Activated naive CD4-positive, alpha-beta T cell treated with anti-CD3 and anti-CD28 coated beads, Interleukin-2, amount 50 U/mL, for 24 hours (primary cell): ENCODE data around the gene CST3.

ENCODE experiments used
- H3K27ac Mint-ChIP-seq: one replicate; pipeline ENCODE4 v1.8.0; 2021; ENCODE audit warnings: mild to moderate bottlenecking, mixed read lengths
- H3K27me3 Mint-ChIP-seq: one replicate; pipeline ENCODE4 v1.8.0; 2021; ENCODE audit warnings: mixed read lengths
- H3K36me3 Mint-ChIP-seq: one replicate; pipeline ENCODE4 v1.8.0; 2021; ENCODE audit warnings: mixed read lengths
- H3K4me1 Mint-ChIP-seq: one replicate; pipeline ENCODE4 v1.8.0; 2021; ENCODE audit warnings: mixed read lengths
- H3K4me3 Mint-ChIP-seq: one replicate; pipeline ENCODE4 v1.8.0; 2021; ENCODE audit warnings: mild to moderate bottlenecking, mixed read lengths
- H3K9me3 Mint-ChIP-seq: one replicate; pipeline ENCODE4 v1.8.0; 2021; ENCODE audit warnings: mixed read lengths

The CST3 gene

DNA sequence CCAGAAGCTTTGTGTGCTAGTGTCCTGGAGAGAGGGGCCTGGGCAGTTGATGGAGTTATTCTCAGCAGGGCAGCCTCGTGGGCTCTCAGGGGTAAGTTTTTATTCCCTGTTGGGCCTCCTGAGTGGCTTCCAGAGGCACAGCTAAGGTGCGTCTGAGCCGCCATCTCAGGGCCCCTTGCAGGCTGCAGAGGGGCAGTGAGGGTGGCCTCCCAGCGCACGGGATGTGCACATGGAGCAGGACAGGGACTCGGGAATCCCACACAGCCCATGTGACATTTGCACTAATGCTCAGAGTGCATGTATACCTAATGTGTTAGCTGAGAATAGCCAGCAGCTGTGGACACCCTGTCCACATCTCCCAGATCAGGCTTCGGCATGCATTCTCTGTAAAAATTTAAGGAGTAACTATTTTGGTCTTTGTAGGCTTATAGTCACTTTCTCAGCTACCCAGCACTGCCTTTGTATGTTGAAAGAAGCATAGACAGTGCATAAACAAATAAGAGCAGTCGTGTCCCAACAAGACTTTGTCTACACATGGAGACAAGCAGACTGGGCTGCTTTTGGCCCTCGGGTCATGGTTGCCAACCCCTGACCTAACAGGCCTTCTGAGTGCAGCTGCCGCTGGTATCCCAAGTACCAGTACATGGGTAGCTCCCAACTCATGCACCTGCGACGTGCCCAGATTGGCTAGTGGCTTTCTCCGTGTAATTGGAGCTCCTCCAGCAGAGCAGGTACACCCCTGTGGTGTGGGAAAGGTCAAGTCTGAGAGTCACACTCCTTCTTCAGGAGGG is 50.8 kb downstream of the CST3 start:
- Mint-ChIP-seq H3K36me3 (peaks cover 1% of the 10 kb centered on the region), H3K4me3 (no peak overlapping the region), H3K27ac (no peak overlapping the region), H3K27me3 (peaks cover 12% of the 10 kb centered on the region), H3K4me1 (no peaks in the 10 kb centered on the region), H3K9me3 (no peaks in the 10 kb centered on the region)

DNA sequence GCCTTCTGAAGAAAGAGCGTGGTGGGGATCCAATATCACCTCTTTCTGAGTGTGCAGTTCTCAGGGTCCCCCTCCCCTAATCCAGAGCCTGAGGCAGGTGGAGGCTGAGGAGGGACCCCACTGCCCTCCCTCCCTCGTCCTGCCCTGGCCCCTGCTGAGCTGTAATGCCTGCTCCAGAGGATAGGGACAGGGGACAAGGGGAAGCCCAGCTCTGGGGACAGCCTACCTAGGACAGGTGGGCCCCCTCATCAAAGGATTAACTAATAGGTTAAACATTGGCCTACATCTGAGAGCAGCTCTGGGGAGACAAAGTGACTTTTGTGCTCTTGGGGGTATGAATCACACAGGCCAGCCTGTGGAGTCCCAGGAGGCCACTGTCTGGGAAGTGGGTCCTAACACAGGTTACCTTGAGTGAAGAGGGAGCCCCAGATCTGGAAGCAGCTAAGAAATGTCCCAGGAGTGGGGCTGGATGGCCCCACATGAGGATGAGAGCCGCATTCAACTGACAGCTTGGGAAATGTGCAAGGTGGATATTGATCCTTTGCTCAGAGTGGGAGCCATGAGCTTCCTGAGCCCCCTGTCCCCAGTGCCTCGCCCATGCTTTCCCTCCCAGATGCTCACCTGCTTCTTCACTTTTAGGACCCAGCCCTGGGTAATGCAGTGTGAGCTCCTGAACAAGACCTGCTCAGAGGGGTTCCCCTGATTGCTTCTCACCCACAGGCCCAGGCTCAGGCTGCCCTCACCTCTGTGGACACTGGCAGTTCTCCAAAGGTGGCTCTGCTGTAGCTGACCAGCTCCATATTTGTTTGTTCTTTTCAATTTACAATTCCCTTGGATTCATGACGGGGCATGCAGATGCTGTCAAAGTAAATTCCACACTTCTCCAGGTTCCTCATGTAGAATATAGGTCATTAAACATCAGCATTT is 51.7 kb downstream of the CST3 start:
- H3K4me3 Mint-ChIP-seq = no peak overlapping the region
- peaks cover 3% of the 10 kb centered on the region for H3K9me3 Mint-ChIP-seq
- H3K36me3 Mint-ChIP-seq = peaks cover 1% of the 10 kb centered on the region
- no peak overlapping the region for H3K27ac Mint-ChIP-seq
- H3K27me3 Mint-ChIP-seq = peaks cover 13% of the 10 kb centered on the region
- H3K4me1 Mint-ChIP-seq = no peaks in the 10 kb centered on the region

DNA sequence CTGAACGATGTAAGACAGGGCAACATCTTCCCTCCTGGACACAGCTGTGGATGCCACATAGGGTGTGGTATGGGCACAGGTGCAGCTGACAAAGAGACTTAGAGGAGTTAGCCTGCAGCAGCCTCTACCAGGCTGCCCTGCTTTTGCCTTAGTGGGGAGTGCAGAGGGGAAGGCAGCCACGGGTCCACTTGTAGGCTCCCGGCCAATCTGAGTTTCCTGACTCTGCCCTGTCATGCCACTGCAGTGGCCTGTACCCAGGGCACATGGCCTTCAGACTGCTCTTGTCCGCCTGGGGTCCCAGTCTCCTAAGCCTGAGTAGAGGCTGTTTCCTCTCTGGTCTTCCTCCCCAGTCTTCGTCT is 52.3 kb downstream of the CST3 start:
- no peaks in the 10 kb centered on the region for H3K4me1 Mint-ChIP-seq
- peaks cover 5% of the 10 kb centered on the region for H3K9me3 Mint-ChIP-seq
- peaks cover 16% of the 10 kb centered on the region for H3K27me3 Mint-ChIP-seq
- H3K4me3 Mint-ChIP-seq = no peak overlapping the region
- peaks cover 1% of the 10 kb centered on the region for H3K36me3 Mint-ChIP-seq
- H3K27ac Mint-ChIP-seq = no peak overlapping the region

DNA sequence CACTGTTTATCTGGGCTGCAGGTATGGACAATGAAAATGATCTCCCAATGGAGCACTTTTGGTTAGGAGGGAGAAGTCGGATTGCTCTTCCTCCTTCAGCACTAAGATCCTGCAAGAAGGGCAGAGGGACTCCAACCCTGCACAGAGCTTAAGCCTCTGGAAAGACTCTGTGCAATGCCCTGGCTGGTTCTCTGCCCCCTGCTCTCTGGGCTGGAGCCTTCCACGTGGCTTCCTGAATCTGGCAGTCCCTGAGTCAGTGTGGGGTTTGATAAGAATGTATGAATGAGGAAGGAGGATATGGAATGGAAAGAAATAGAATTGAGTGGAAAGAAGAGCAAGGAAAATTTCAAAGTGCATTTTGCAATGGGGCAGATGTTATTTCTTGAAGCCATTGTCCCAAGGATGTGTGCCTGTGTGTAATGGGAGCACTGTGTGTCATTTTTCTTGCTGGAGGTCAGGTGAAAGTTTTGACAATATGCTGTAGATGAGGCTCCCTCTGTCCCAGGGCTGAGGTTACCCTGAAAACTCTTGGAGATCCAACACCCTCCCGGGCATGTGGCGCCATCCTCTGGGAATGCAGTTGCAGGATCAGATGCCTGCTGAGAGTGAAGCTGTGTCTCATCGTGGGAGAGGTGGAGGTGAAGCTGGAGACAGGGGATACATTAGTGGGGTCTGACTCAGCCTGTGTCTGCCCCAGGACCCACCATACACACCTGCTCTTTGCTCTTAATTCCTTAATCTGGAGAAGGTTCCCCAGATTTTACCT is 53.1 kb downstream of the CST3 start:
- peaks cover 19% of the 10 kb centered on the region for H3K27me3 Mint-ChIP-seq

More for the DNA sequence above, 53.1 kb downstream of the CST3 start:
- H3K9me3 Mint-ChIP-seq = peaks cover 5% of the 10 kb centered on the region
- no peak overlapping the region for H3K4me3 Mint-ChIP-seq
- H3K4me1 Mint-ChIP-seq = no peaks in the 10 kb centered on the region
- peaks cover 1% of the 10 kb centered on the region for H3K36me3 Mint-ChIP-seq
- H3K27ac Mint-ChIP-seq = no peak overlapping the region
